HUES6 (cell line): ENCODE measurements around the gene KIRREL3.
A peak's percentile ranks its signal among the peaks of the same experiment; 100 is the strongest.

ENCODE experiments used
- H3K27ac ChIP-seq: 2 replicates; pipeline ENCODE4 v1.7.0; 2013; ENCODE audit warnings: low read depth, mild to moderate bottlenecking, low read length, inconsistent platforms
- H3K27me3 ChIP-seq: 2 replicates; pipeline ENCODE4 v1.6.1; 2013; ENCODE audit warnings: low read length; ENCODE audit not compliant: control insufficient read depth, insufficient read depth
- H3K36me3 ChIP-seq: 2 replicates; pipeline ENCODE4 v1.6.1; 2013; ENCODE audit warnings: low read length; ENCODE audit not compliant: control insufficient read depth, insufficient read depth
- H3K4me1 ChIP-seq: 2 replicates; pipeline ENCODE4 v1.6.1; 2013; ENCODE audit warnings: low read length; ENCODE audit not compliant: control insufficient read depth, insufficient read depth
- H3K4me3 ChIP-seq: 2 replicates; pipeline ENCODE4 v1.5.1; 2013; ENCODE audit warnings: low read depth, low read length
- H3K9ac ChIP-seq: one replicate; pipeline ENCODE4 v1.6.1; 2013; ENCODE audit warnings: mild to moderate bottlenecking, low read length
- H3K9me3 ChIP-seq: 2 replicates; pipeline ENCODE4 v1.6.1; 2013; ENCODE audit warnings: low read depth, low read length; ENCODE audit not compliant: control insufficient read depth, insufficient read depth

KIRREL3 gene

GRCh38 chr11:126611438-126611837, 389.1 kb downstream of the KIRREL3 start:
- H3K4me1 ChIP-seq = peaks cover 25% of the 10 kb centered on the region
- H3K9ac ChIP-seq = no peak overlapping the region
- no peaks in the 10 kb centered on the region for H3K9me3 ChIP-seq
- H3K4me3 ChIP-seq = no peak overlapping the region
- H3K27me3 ChIP-seq = peaks cover 12% of the 10 kb centered on the region
- H3K27ac ChIP-seq = no peak overlapping the region
- H3K36me3 ChIP-seq = no peaks in the 10 kb centered on the region

DNA sequence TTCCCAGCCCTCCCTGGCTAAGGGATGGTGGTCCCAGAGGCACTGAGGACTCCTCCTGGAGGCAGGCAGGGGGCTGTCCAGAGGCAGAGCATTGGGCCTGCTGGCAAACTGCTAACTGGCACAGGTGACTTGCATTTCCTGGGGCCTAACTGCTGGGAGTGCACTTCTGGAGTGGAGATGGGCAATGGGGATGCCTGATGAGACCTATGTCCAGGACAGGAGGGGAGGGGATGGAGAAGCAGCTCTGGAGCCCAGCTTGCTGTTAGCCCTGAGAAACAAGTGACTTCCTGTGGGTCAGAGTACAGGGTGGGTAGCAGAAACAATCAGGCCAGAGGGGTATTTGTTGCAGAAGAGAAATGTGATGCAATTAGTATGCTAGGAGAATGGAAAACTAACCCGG, 391.9 kb downstream of the KIRREL3 start:
- Histone ChIP-seq H3K27ac (no peak overlapping the region), H3K27me3 (peaks cover 12% of the 10 kb centered on the region), H3K4me3 (no peak overlapping the region), H3K36me3 (no peaks in the 10 kb centered on the region), H3K9ac (no peak overlapping the region), H3K4me1 (peaks cover 27% of the 10 kb centered on the region), H3K9me3 (no peaks in the 10 kb centered on the region)

DNA sequence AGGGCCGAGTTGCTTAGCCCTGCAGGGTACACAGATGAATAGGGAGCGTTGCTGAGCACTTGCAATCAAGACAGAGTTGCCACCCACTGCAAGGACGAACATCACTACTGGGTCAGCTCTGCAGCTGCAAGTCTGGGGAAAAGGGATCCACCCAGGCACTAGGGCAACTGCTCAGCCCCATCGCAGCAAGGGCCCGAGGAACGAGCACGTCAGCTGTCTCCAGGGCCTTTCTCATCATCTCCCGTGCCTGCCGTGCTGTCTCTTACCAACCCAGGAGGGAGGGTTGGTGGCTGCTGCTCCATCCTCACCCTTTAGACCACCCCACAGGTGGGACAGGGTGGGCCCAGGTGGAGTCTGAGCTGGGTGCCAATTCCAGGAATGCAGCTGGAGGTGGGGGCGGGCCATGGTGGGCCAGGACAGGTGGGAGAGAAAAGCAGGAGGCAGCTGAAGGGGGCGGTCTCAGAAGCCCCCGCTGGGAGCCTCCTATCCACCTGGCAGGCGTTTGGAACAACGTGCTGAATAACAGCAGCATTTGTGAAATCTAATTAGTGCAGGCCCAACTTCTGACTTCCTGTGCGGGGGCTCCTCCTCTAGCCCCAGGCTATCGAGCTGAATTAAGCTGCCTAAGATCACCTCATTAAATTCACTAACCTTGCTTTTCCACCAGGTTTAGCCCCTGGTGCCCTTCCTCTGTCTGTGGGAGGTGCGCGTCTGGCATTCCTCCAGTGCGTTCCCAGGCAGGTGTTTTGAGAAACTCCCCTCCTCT, 392.6 kb downstream of the KIRREL3 start:
- Histone ChIP-seq H3K9me3 (no peaks in the 10 kb centered on the region), H3K27ac (no peak overlapping the region), H3K9ac (peak overlapping the region; percentile 14), H3K4me3 (peak overlapping the region; percentile 38), H3K27me3 (peaks cover 12% of the 10 kb centered on the region), H3K36me3 (no peaks in the 10 kb centered on the region), H3K4me1 (peaks cover 27% of the 10 kb centered on the region)

DNA sequence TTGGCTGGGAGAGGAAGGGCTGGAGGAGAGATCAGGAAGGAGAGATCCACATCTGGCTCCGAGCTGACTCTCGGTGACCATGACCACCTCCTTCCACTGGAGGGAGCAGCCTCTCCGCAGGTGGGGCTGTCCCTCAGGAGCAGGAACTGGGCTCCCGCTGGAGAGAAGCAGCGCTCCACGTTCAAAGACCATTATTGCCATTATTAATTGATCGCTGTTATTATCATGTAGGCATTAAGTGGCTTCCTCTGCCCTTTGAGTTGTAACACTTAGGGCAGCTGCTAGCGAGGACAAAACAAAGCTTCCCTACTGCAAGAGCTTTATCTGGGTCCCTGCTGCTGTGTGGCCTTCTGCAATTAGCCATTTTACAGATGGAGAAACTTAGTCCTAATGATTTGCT, 393.2 kb downstream of the KIRREL3 start:
- H3K4me1 ChIP-seq = peaks cover 32% of the 10 kb centered on the region
- no peaks in the 10 kb centered on the region for H3K36me3 ChIP-seq
- H3K27me3 ChIP-seq = peaks cover 12% of the 10 kb centered on the region
- no peak overlapping the region for H3K27ac ChIP-seq
- H3K4me3 ChIP-seq = peak overlapping the region; percentile 38
- H3K9me3 ChIP-seq = no peaks in the 10 kb centered on the region
- no peak overlapping the region for H3K9ac ChIP-seq

DNA sequence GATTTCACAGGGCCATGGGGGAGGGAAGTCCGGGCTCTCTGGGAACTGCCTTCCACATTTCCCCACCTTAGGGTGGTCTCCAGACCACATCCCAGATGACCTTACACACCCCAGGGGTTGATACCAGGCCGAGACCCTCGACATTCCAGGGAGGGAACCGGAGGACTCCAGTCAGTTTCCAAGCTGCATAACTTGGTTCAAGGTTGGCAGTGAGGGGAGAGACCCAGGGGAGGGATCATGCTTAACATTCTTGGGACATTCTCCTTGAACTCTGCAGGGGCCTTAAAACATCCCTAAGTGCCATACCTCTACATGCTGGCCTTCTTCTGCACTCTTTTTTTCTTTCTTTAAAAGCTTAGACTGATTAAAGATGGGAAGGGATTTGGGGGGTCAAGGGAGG, 394.1 kb downstream of the KIRREL3 start:
- H3K27ac ChIP-seq = no peak overlapping the region
- H3K4me1 ChIP-seq = peaks cover 41% of the 10 kb centered on the region
- peaks cover 8% of the 10 kb centered on the region for H3K27me3 ChIP-seq
- H3K9me3 ChIP-seq = no peaks in the 10 kb centered on the region
- no peak overlapping the region for H3K9ac ChIP-seq
- H3K36me3 ChIP-seq = no peaks in the 10 kb centered on the region
- no peak overlapping the region for H3K4me3 ChIP-seq

GRCh38 chr11:126604461-126604860, 396.1 kb downstream of the KIRREL3 start:
- no peak overlapping the region for H3K9ac ChIP-seq
- peaks cover 50% of the 10 kb centered on the region for H3K4me1 ChIP-seq
- H3K4me3 ChIP-seq = no peak overlapping the region
- no peak overlapping the region for H3K27ac ChIP-seq
- no peaks in the 10 kb centered on the region for H3K9me3 ChIP-seq
- no peaks in the 10 kb centered on the region; the same call in 1 of the 2 replicates for H3K27me3 ChIP-seq
- no peaks in the 10 kb centered on the region for H3K36me3 ChIP-seq

- Histone ChIP-seq H3K9ac (no peak overlapping the region), H3K4me3 (no peak overlapping the region), H3K4me1 (peaks cover 42% of the 10 kb centered on the region), H3K9me3 (no peaks in the 10 kb centered on the region; the same call in 1 of the 2 replicates), H3K27ac (no peak overlapping the region), H3K27me3 (no peaks in the 10 kb centered on the region; the same call in 1 of the 2 replicates), H3K36me3 (no peaks in the 10 kb centered on the region)
Measured at GRCh38 chr11:126603486-126603885, 397.1 kb downstream of the KIRREL3 start.

GRCh38 chr11:126602993-126603392, 397.6 kb downstream of the KIRREL3 start:
- Histone ChIP-seq H3K27ac (no peak overlapping the region), H3K9me3 (no peaks in the 10 kb centered on the region; the same call in 1 of the 2 replicates), H3K27me3 (no peaks in the 10 kb centered on the region; the same call in 1 of the 2 replicates), H3K4me3 (no peak overlapping the region), H3K9ac (no peak overlapping the region), H3K36me3 (no peaks in the 10 kb centered on the region), H3K4me1 (peaks cover 38% of the 10 kb centered on the region)

- Histone ChIP-seq H3K27ac (no peak overlapping the region), H3K4me3 (no peak overlapping the region), H3K9ac (no peak overlapping the region), H3K27me3 (no peaks in the 10 kb centered on the region; the same call in 1 of the 2 replicates), H3K36me3 (no peaks in the 10 kb centered on the region), H3K4me1 (peaks cover 33% of the 10 kb centered on the region), H3K9me3 (no peaks in the 10 kb centered on the region; the same call in 1 of the 2 replicates)
Measured at GRCh38 chr11:126602349-126602940, 398.1 kb downstream of the KIRREL3 start.

GRCh38 chr11:126601550-126602215, 398.9 kb downstream of the KIRREL3 start:
- H3K27ac ChIP-seq = no peak overlapping the region
- no peaks in the 10 kb centered on the region; the same call in 1 of the 2 replicates for H3K9me3 ChIP-seq
- H3K27me3 ChIP-seq = no peaks in the 10 kb centered on the region; the same call in 1 of the 2 replicates
- no peaks in the 10 kb centered on the region for H3K36me3 ChIP-seq
- H3K4me3 ChIP-seq = peak overlapping the region; percentile 4; the same call in 1 of the 2 replicates
- H3K9ac ChIP-seq = no peak overlapping the region
- H3K4me1 ChIP-seq = peaks cover 26% of the 10 kb centered on the region

- Histone ChIP-seq H3K9me3 (no peaks in the 10 kb centered on the region; the same call in 1 of the 2 replicates), H3K27me3 (no peaks in the 10 kb centered on the region; the same call in 1 of the 2 replicates), H3K4me1 (peaks cover 23% of the 10 kb centered on the region), H3K27ac (no peak overlapping the region), H3K4me3 (no peak overlapping the region), H3K9ac (no peak overlapping the region), H3K36me3 (no peaks in the 10 kb centered on the region)
Measured at GRCh38 chr11:126601136-126601535, 399.4 kb downstream of the KIRREL3 start.
